Liver (tissue), 9 donors: Measurements from ENCODE around the gene BRINP3. TPM values are rescaled to one million over a fixed set of nuclear protein-coding genes. Genes with fewer than 3 reads are reported as not detected.

ENCODE experiments used
- DNase-seq: peaks from one replicate; pipeline ENCODE4 v3.0.0-alpha.2; 2017; ENCODE audit warnings: low spot score
- H3K27ac ChIP-seq, 2 donors: one replicate each; pipeline ENCODE4 v1.7.0; 2013; ENCODE audit warnings: inconsistent platforms in 2 of 2, low read length in 2 of 2, control low read depth in 1 of 2, low read depth in 1 of 2, mild to moderate bottlenecking in 1 of 2
- H3K27me3 ChIP-seq, 4 donors: one replicate each; pipeline versions ENCODE4 v1.6.1 to v1.7.0; 2013; ENCODE audit warnings: low read length in 3 of 4, inconsistent platforms in 1 of 4, mild to moderate bottlenecking in 1 of 4, moderate library complexity in 1 of 4; ENCODE audit not compliant: control insufficient read depth in 4 of 4, insufficient read depth in 4 of 4
- H3K36me3 ChIP-seq, 4 donors: one replicate each; pipeline versions ENCODE4 v1.6.1 to v1.7.0; 2013; ENCODE audit warnings: low read length in 3 of 4, mild to moderate bottlenecking in 3 of 4, low read depth in 1 of 4, moderate library complexity in 1 of 4; ENCODE audit not compliant: control insufficient read depth in 4 of 4, insufficient read depth in 3 of 4
- H3K4me1 ChIP-seq, 4 donors: one replicate each; pipeline versions ENCODE4 v1.6.1 to v1.7.0; 2013; ENCODE audit warnings: low read length in 3 of 4, mild to moderate bottlenecking in 3 of 4, moderate library complexity in 1 of 4; ENCODE audit not compliant: control insufficient read depth in 4 of 4, insufficient read depth in 4 of 4
- H3K4me3 ChIP-seq, 3 donors: one replicate each; pipeline versions ENCODE4 v1.6.1 to v1.7.0; 2013; ENCODE audit warnings: low read length in 3 of 3, control low read depth in 1 of 3, low read depth in 1 of 3, mild to moderate bottlenecking in 1 of 3
- H3K9ac ChIP-seq, 2 donors: one replicate each; pipeline ENCODE4 v1.7.0; 2013; ENCODE audit warnings: low read length in 2 of 2, mild to moderate bottlenecking in 2 of 2, moderate library complexity in 2 of 2, control low read depth in 1 of 2, low read depth in 1 of 2
- H3K9me3 ChIP-seq, 4 donors: one replicate each; pipeline versions ENCODE4 v1.6.1 to v1.7.0; 2013; ENCODE audit warnings: low read length in 3 of 4; ENCODE audit not compliant: control insufficient read depth in 4 of 4
- FOXA1 ChIP-seq: IDR thresholded peaks from 2 replicates; pipeline ENCODE4 v1.6.1; 2016; ENCODE audit warnings: antibody characterized with exemption
- GABPA ChIP-seq, 2 donors: IDR thresholded peaks in 1 of 2; conservative IDR thresholded peaks in 1 of 2; 2 replicates each; pipeline ENCODE4 v1.6.1; 2016; ENCODE audit warnings: antibody characterized with exemption in 2 of 2, mild to moderate bottlenecking in 1 of 2, moderate library complexity in 1 of 2
- HNF4A ChIP-seq, 2 donors: conservative IDR thresholded peaks; 2 replicates each; pipeline ENCODE4 v1.6.1; 2016; ENCODE audit warnings: antibody characterized with exemption in 2 of 2, mild to moderate bottlenecking in 2 of 2
- HNF4G ChIP-seq: IDR thresholded peaks from 2 replicates; pipeline ENCODE4 v1.6.1; 2016; ENCODE audit warnings: antibody characterized with exemption
- JUND ChIP-seq, 2 donors: IDR thresholded peaks; 2 replicates each; pipeline ENCODE4 v1.6.1; 2016; ENCODE audit warnings: antibody characterized with exemption in 2 of 2
- NR2F2 ChIP-seq: IDR thresholded peaks from 2 replicates; pipeline ENCODE4 v1.6.1; 2016; ENCODE audit warnings: antibody characterized with exemption
- RAD21 ChIP-seq, 2 donors: IDR thresholded peaks; 2 replicates each; pipeline ENCODE4 v1.6.1; 2016; ENCODE audit warnings: antibody characterized with exemption in 2 of 2, mild to moderate bottlenecking in 2 of 2
- YY1 ChIP-seq: IDR thresholded peaks from 2 replicates; pipeline ENCODE4 v1.6.1; 2016; ENCODE audit warnings: antibody characterized with exemption, mild to moderate bottlenecking
- WGBS: extraction: QIAGEN DNeasy Blood & Tissue Kit; methylation state at CpG from one replicate; pipeline ENCODE4 v1.1.7; 2013; 5-methylcytosine and 5-hydroxymethylcytosine counted together
- polyA plus RNA-seq, 2 donors: library from polyadenylated mRNA; stranded (reverse) in 1 of 2; unstranded in 1 of 2; fragments of 200-250 nt in 1 of 2; fragments of >200 nt in 1 of 2; fragmentation: Nextera tagmentation in 1 of 2; extraction: Ambion mirVana in 1 of 2; gene quantifications; one replicate each; pipeline versions ENCODE4 v1.2.1 to v1.2.3, GENCODE V29; 2013 to 2015
- total RNA-seq, 2 donors: library from RNA; depleted of rRNA; stranded (reverse); fragments of >200 nt; gene quantifications; one replicate each; pipeline ENCODE4 v1.2.3, GENCODE V29; 2014
- TF ChIP-seq, protein P1 (sequence below): fragments of 150-350 bp; IDR thresholded peaks from 2 replicates; pipeline ENCODE4 v1.5.1; 2017; ENCODE audit warnings: improper control_type of control experiment, low read depth, low read length; ENCODE audit not compliant: missing input control
- TF ChIP-seq, protein P2 (sequence below): IDR thresholded peaks from 2 replicates; pipeline ENCODE4 v1.6.1; 2016; ENCODE audit warnings: antibody characterized with exemption, mild to moderate bottlenecking
- TF ChIP-seq, protein P3 (sequence below): IDR thresholded peaks from 2 replicates; pipeline ENCODE4 v1.6.1; 2016; ENCODE audit warnings: antibody characterized with exemption
- TF ChIP-seq, protein P4 (sequence below): IDR thresholded peaks from 2 replicates; pipeline ENCODE4 v1.6.1; 2016; ENCODE audit warnings: antibody characterized with exemption
- TF ChIP-seq, protein P5 (sequence below): IDR thresholded peaks from 2 replicates; pipeline ENCODE4 v1.6.1; 2016; ENCODE audit warnings: antibody characterized with exemption
- donor health status: healthy.
- donor health status: healthy.
- donor health status: healthy.
- donor health status: healthy.
- donor health status: healthy.

The BRINP3 gene
- total and polyA plus RNA-seq, 4 donors = 0.02 TPM; not detected in 3

DNA sequence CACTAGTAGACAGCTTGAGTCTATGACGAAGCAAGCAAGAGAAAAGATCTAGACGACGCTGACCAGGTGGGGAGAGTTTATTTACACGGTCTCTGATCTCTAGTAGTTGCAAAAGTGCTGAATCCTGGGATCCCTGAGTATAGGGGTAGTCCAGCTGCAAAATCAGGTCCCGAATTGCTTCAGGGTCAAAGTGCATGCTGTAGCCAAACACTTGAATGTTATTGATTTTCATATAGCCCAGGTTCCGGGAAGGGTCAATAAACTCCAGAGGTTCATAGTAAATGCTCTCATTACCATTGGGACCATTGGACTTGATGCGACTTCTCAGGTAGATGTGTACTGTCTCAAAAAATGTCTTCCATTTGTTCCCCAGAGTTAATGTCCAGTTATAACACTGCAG is 379.6 kb downstream of the BRINP3 start:
- no peaks in the 10 kb centered on the region for H3K27me3 ChIP-seq
- H3K4me1 ChIP-seq = no peaks in the 10 kb centered on the region
- no peaks in the 10 kb centered on the region for H3K36me3 ChIP-seq
- no peak for DNase-seq
- H3K27ac ChIP-seq = no peak overlapping the region
- H3K9me3 ChIP-seq = no peaks in the 10 kb centered on the region
- TF ChIP-seq JUND (IDR thresholded peaks at IDR 0.05) = no peak
- no peak for TF ChIP-seq HNF4A (conservative IDR thresholded peaks at IDR 0.05)
- TF ChIP-seq HNF4G = no peak
- TF ChIP-seq FOXA1 = no peak
- TF ChIP-seq, protein P1, sequence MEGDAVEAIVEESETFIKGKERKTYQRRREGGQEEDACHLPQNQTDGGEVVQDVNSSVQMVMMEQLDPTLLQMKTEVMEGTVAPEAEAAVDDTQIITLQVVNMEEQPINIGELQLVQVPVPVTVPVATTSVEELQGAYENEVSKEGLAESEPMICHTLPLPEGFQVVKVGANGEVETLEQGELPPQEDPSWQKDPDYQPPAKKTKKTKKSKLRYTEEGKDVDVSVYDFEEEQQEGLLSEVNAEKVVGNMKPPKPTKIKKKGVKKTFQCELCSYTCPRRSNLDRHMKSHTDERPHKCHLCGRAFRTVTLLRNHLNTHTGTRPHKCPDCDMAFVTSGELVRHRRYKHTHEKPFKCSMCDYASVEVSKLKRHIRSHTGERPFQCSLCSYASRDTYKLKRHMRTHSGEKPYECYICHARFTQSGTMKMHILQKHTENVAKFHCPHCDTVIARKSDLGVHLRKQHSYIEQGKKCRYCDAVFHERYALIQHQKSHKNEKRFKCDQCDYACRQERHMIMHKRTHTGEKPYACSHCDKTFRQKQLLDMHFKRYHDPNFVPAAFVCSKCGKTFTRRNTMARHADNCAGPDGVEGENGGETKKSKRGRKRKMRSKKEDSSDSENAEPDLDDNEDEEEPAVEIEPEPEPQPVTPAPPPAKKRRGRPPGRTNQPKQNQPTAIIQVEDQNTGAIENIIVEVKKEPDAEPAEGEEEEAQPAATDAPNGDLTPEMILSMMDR = no peak
- H3K4me3 ChIP-seq = no peak overlapping the region
- 49% methylated on average over 7 of the region's 7 CpGs for WGBS
- H3K9ac ChIP-seq = no peak overlapping the region

DNA sequence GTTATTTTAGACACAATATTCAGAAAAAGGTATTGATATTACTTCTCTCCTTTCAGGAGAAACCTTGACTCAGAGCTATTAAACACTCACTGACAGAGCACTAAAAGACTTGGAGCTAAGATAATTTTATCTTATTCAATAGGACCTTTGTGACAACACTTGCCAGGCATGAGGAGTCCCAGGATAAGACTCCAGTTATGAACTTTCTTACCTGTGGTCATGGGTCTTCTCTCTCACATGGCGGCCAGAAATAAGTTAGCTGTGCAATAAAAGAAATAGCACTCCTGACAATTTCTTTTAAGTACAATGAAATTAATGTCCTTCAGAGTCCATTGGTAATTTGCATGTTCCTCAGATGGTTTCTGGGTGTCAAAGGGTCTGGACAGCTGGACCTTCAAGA is 382.1 kb downstream of the BRINP3 start:
- H3K27ac ChIP-seq = no peak overlapping the region

DNA sequence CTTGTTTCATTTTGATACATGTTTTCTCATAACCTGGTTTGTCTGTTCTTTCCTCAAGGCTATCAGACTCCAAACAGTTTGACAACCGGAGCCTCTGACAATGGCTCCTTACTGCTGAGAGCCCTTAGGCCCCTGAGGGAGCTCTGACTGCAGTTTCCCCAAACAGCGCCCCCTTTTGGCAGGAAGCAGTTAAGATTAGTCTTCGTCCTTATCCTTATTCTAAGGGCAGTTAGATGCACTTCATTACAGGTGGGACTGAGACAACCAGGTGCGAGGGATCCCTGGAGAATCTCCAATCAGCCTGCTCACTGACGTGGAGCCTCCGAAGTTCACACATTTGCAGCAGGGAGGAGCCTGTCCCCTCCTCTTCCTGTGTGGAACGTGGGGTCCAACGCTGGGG is 393.1 kb downstream of the BRINP3 start:
- DNase-seq = no peak
- TF ChIP-seq, protein P2, sequence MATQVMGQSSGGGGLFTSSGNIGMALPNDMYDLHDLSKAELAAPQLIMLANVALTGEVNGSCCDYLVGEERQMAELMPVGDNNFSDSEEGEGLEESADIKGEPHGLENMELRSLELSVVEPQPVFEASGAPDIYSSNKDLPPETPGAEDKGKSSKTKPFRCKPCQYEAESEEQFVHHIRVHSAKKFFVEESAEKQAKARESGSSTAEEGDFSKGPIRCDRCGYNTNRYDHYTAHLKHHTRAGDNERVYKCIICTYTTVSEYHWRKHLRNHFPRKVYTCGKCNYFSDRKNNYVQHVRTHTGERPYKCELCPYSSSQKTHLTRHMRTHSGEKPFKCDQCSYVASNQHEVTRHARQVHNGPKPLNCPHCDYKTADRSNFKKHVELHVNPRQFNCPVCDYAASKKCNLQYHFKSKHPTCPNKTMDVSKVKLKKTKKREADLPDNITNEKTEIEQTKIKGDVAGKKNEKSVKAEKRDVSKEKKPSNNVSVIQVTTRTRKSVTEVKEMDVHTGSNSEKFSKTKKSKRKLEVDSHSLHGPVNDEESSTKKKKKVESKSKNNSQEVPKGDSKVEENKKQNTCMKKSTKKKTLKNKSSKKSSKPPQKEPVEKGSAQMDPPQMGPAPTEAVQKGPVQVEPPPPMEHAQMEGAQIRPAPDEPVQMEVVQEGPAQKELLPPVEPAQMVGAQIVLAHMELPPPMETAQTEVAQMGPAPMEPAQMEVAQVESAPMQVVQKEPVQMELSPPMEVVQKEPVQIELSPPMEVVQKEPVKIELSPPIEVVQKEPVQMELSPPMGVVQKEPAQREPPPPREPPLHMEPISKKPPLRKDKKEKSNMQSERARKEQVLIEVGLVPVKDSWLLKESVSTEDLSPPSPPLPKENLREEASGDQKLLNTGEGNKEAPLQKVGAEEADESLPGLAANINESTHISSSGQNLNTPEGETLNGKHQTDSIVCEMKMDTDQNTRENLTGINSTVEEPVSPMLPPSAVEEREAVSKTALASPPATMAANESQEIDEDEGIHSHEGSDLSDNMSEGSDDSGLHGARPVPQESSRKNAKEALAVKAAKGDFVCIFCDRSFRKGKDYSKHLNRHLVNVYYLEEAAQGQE = no peak
- TF ChIP-seq RAD21 (IDR thresholded peaks at IDR 0.05) (no peak), NR2F2 (no peak), GABPA (IDR thresholded peaks at IDR 0.05 in 1 of 2, conservative IDR thresholded peaks at IDR 0.05 in 1 of 2) (no peak), JUND (IDR thresholded peaks at IDR 0.05) (no peak), FOXA1 (no peak), YY1 (no peak)
- TF ChIP-seq, protein P3, sequence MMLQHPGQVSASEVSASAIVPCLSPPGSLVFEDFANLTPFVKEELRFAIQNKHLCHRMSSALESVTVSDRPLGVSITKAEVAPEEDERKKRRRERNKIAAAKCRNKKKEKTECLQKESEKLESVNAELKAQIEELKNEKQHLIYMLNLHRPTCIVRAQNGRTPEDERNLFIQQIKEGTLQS = no peak
- TF ChIP-seq, protein P4, sequence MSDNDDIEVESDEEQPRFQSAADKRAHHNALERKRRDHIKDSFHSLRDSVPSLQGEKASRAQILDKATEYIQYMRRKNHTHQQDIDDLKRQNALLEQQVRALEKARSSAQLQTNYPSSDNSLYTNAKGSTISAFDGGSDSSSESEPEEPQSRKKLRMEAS = no peak
- TF ChIP-seq, protein P1 = no peak
- TF ChIP-seq, protein P5, sequence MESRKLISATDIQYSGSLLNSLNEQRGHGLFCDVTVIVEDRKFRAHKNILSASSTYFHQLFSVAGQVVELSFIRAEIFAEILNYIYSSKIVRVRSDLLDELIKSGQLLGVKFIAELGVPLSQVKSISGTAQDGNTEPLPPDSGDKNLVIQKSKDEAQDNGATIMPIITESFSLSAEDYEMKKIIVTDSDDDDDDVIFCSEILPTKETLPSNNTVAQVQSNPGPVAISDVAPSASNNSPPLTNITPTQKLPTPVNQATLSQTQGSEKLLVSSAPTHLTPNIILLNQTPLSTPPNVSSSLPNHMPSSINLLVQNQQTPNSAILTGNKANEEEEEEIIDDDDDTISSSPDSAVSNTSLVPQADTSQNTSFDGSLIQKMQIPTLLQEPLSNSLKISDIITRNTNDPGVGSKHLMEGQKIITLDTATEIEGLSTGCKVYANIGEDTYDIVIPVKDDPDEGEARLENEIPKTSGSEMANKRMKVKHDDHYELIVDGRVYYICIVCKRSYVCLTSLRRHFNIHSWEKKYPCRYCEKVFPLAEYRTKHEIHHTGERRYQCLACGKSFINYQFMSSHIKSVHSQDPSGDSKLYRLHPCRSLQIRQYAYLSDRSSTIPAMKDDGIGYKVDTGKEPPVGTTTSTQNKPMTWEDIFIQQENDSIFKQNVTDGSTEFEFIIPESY = no peak
- Histone ChIP-seq H3K4me1 (no peaks in the 10 kb centered on the region), H3K27me3 (no peaks in the 10 kb centered on the region), H3K9ac (no peak overlapping the region), H3K4me3 (no peak overlapping the region), H3K9me3 (no peaks in the 10 kb centered on the region), H3K36me3 (no peaks in the 10 kb centered on the region), H3K27ac (no peak overlapping the region)
- WGBS = 58% methylated on average over 8 of the region's 8 CpGs

More for the DNA sequence above, 382.1 kb downstream of the BRINP3 start:
- 92% methylated on average over 1 of the region's 1 CpG for WGBS
- Histone ChIP-seq H3K4me3 (no peak overlapping the region), H3K9me3 (no peaks in the 10 kb centered on the region), H3K36me3 (no peaks in the 10 kb centered on the region), H3K9ac (no peak overlapping the region), H3K27me3 (no peaks in the 10 kb centered on the region), H3K4me1 (no peaks in the 10 kb centered on the region)
- no peak for DNase-seq
- TF ChIP-seq GABPA (IDR thresholded peaks at IDR 0.05 in 1 of 2, conservative IDR thresholded peaks at IDR 0.05 in 1 of 2) = no peak
- TF ChIP-seq FOXA1 = no peak
